Vagina (tissue), 2 donors: Measurements from ENCODE around the gene SOCS3. TPM values are rescaled to one million over a fixed set of nuclear protein-coding genes. Genes with fewer than 3 reads are reported as not detected.
A peak's percentile ranks its signal among the peaks of the same experiment; 100 is the strongest.

ENCODE experiments used
- DNase-seq, 2 donors: peaks; one replicate each; pipeline ENCODE4 v3.0.0-alpha.2; 2017; ENCODE audit errors: extremely low spot score in 2 of 2
- H3K27ac ChIP-seq: fragments of 200-600 bp; sonication (generic); one replicate; pipeline ENCODE4 v1.5.1; 2019
- H3K27me3 ChIP-seq: fragments of 200-600 bp; sonication (generic); one replicate; pipeline ENCODE4 v1.5.1; 2019
- H3K36me3 ChIP-seq, 2 donors: fragments of 200-600 bp; sonication (generic); one replicate each; pipeline ENCODE4 v1.5.1; 2017 to 2019
- H3K4me1 ChIP-seq: fragments of 200-600 bp; sonication (generic); one replicate; pipeline ENCODE4 v1.5.1; 2019
- H3K4me3 ChIP-seq, 2 donors: fragments of 200-600 bp; sonication (generic); 1 replicate in 1 of 2; 2 replicates in 1 of 2; pipeline ENCODE4 v1.5.1; 2016 to 2019
- H3K9me3 ChIP-seq: fragments of 200-600 bp; sonication (generic); one replicate; pipeline ENCODE4 v1.5.1; 2019
- POLR2A ChIP-seq, 2 donors: fragments of 450-650 bp; IDR thresholded peaks; one replicate each; pipeline ENCODE4 v1.6.1; 2017; ENCODE audit warnings: antibody characterized with exemption in 2 of 2, mild to moderate bottlenecking in 2 of 2, moderate library complexity in 2 of 2
- POLR2AphosphoS5 ChIP-seq, 2 donors: sonication (generic); formaldehyde crosslinking; IDR thresholded peaks; one replicate each; pipeline ENCODE4 v1.9.0; 2017; ENCODE audit warnings: antibody characterized with exemption in 2 of 2, mild to moderate bottlenecking in 2 of 2, low read depth in 1 of 2; ENCODE audit not compliant: insufficient read depth in 1 of 2
- intact Hi-C: fragments of 100-400 bp; cut with DNase I; formaldehyde crosslinking; loops from one replicate; pipeline ENCODE4 v1.15.1; 2023
- total RNA-seq: library from RNA; depleted of rRNA; stranded (reverse); fragments of >200 nt; gene quantifications from one replicate; pipeline ENCODE4 v1.2.3, GENCODE V29; 2016
- TF ChIP-seq, protein P1 (sequence below), 3 experiments: fragments of 450-650 bp in 2 of 3; fragments of 200-600 bp in 1 of 3; sonication (generic) in 1 of 3; IDR thresholded peaks; one replicate each; pipeline ENCODE4 v1.5.1; 2017 to 2019; ENCODE audit warnings: antibody characterized with exemption in 3 of 3, mild to moderate bottlenecking in 2 of 3, moderate library complexity in 2 of 3

SOCS3 gene, protein sequence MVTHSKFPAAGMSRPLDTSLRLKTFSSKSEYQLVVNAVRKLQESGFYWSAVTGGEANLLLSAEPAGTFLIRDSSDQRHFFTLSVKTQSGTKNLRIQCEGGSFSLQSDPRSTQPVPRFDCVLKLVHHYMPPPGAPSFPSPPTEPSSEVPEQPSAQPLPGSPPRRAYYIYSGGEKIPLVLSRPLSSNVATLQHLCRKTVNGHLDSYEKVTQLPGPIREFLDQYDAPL
- total RNA-seq: 173 TPM

DNA sequence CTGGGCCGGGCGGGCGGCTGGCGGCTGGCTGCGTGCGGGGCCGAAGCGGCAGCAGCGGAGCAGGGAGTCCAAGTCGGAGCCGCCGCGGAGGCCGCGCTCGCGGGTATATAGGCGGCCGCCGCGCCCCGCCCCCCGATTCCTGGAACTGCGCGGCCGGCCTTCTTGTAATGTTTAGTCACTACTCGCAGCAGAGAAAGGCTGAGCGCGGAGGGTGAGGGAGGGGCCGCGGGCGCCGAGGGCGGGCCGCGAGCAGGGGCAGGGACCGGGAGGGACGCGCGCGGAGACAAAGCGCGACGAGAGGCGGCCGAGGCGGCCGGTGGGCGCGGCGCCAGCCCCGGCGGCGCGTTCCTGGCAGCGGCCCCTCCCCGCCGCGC lies at the start of gene SOCS3:
Gene SOCS3 (minus strand): TSS at position 81 of the 374 bp plus-strand sequence. CDS start 982 bp downstream, outside the sequence.
- peak in 1 of 2 donors; percentile 98 for DNase-seq
- TF ChIP-seq POLR2A (IDR thresholded peaks at IDR 0.05) (peak; percentile 51 to 99), POLR2AphosphoS5 (IDR thresholded peaks at IDR 0.05; ENCODE audit: insufficient read depth in 1 of 2, low read depth in 1 of 2) (peak; percentile 80 to 82)
- TF ChIP-seq, protein P1, sequence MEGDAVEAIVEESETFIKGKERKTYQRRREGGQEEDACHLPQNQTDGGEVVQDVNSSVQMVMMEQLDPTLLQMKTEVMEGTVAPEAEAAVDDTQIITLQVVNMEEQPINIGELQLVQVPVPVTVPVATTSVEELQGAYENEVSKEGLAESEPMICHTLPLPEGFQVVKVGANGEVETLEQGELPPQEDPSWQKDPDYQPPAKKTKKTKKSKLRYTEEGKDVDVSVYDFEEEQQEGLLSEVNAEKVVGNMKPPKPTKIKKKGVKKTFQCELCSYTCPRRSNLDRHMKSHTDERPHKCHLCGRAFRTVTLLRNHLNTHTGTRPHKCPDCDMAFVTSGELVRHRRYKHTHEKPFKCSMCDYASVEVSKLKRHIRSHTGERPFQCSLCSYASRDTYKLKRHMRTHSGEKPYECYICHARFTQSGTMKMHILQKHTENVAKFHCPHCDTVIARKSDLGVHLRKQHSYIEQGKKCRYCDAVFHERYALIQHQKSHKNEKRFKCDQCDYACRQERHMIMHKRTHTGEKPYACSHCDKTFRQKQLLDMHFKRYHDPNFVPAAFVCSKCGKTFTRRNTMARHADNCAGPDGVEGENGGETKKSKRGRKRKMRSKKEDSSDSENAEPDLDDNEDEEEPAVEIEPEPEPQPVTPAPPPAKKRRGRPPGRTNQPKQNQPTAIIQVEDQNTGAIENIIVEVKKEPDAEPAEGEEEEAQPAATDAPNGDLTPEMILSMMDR (IDR thresholded peaks at IDR 0.05): no peak
- H3K4me3 ChIP-seq: peak within 1 kb of the TSS; percentile 57 to 81
- no peaks in the 10 kb centered on the region for H3K27me3 ChIP-seq
- peaks cover 37% of the 10 kb centered on the region for H3K4me1 ChIP-seq
- no peaks in the 10 kb centered on the region for H3K9me3 ChIP-seq
- peak within 1 kb of the TSS; percentile 94 for H3K27ac ChIP-seq
- no peaks in the 10 kb centered on the region for H3K36me3 ChIP-seq
- intact Hi-C loops: loop anchor here (2.0 kb wide), 1 partner anchor 45 kb away; no protein-coding TSS in a partner anchor

DNA sequence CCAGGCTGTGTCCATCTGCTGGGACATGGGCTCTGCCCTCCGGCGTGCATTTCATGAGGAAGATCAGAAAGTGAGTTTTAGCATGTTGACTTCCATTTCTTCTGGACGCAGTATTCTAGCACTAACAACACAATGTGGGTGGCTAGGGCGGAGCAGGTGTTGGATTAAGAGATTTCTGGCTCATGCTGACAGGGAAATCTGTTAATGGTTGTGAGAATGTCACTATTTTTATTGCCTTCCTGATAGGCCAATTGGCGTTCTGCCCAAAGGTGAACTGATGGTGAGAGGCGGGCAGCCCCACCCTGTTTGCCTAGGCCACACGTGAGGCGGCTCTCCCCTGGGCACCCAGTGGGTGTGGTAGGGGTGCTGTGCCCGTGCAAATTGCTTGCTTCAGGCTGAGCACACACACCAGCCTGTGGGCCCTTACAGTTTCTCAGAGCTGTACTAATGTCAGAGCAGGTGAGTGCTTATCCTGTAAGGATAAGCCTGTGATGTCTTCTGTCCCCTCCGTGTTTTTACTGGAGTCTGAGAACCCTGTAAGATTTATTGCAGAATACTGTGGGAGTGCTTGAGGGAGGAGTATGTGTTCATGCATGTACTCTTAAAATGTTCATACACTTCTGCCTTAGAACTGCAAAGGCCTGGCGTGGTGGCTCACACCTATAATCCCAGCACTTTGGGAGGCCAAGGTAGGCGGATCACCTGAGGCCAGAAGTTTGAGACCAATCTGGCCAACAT lies 49.5 kb upstream of the SOCS3 start:
- DNase-seq: no peak
- Histone ChIP-seq H3K9me3 (no peaks in the 10 kb centered on the region), H3K36me3 (peaks cover 0 to 20% of the 10 kb centered on the region in 2 donors), H3K4me3 (no peak overlapping the region), H3K27ac (no peak overlapping the region), H3K4me1 (peaks cover 44% of the 10 kb centered on the region), H3K27me3 (no peaks in the 10 kb centered on the region)
- intact Hi-C loops: no loop called here
- peak in 1 of 2 donors; percentile 27 for TF ChIP-seq POLR2AphosphoS5 (IDR thresholded peaks at IDR 0.05; ENCODE audit: insufficient read depth in 1 of 2, low read depth in 1 of 2)
- TF ChIP-seq, protein P1 (IDR thresholded peaks at IDR 0.05): no peak

DNA sequence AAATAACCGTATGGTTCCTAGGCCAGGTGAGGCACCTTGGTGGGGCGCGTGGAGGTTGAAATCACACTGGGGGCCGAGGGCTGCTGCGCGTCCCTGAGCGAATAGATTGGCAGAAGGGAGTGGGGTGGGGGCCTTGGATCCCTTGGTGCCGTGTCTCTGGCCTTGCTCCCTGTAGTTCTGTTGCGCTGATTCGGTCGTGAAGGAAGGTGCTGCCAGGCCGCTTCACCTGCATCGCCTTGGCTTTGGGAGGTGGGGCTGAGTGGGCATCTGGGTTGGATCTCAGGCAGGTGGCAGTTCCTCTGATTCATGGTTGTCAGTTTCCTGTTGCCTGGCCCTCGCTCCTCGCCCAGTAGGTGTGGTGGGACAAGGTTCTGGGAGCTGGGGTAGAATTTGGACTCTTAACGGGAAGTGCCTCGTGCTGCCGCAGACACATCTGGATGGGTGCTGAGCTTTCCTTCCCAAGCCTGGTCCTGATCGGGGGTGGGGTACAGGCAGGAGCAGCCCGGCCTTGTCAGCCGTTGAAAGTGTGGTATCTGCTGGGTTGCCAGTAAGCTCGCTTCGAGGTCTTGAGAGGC lies 48.7 kb upstream of the SOCS3 start:
- intact Hi-C loops: no loop called here
- DNase-seq: no peak
- no peaks in the 10 kb centered on the region for H3K27me3 ChIP-seq
- no peak overlapping the region for H3K27ac ChIP-seq
- TF ChIP-seq, protein P1 (IDR thresholded peaks at IDR 0.05): no peak
- TF ChIP-seq POLR2AphosphoS5 (IDR thresholded peaks at IDR 0.05; ENCODE audit: insufficient read depth in 1 of 2, low read depth in 1 of 2): no peak
- no peak for TF ChIP-seq POLR2A (IDR thresholded peaks at IDR 0.05)
- no peaks in the 10 kb centered on the region for H3K9me3 ChIP-seq
- no peak overlapping the region for H3K4me3 ChIP-seq
- H3K36me3 ChIP-seq: peaks cover 0 to 26% of the 10 kb centered on the region in 2 donors
- H3K4me1 ChIP-seq: peaks cover 36% of the 10 kb centered on the region

DNA sequence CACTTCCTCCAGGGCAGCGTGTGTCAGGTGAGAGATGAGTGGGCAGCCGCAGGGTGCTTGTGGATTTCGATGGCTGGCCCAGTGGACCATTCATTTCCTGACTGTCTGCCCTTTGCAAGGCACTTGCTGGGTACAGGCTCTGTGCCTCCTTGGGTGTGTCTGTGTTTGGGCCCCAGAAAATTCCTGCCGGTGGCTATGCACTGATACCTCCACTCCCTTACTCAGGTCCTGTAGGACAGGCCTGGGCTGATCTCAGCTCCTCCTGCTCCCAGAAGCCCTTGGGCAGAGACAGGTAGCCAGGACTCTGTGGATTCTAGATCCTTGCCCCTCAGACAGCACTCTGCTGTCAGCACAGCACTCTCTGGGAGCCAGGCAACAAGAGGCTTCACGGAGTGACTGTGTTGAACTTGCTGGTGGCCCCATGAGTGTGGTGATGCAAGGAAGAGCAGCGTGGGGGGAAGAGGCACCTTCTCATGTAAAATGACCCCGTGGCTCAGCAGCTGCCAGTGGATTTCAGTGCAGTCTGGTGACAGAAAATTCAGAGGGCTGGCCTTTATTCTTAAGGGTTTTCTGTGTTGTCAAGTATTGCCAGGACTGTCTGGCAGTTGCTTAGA lies 47.6 kb upstream of the SOCS3 start:
- DNase-seq: no peak
- no peak overlapping the region for H3K27ac ChIP-seq
- peaks cover 0 to 28% of the 10 kb centered on the region in 2 donors for H3K36me3 ChIP-seq
- TF ChIP-seq, protein P1 (IDR thresholded peaks at IDR 0.05): no peak
- TF ChIP-seq POLR2AphosphoS5 (IDR thresholded peaks at IDR 0.05; ENCODE audit: insufficient read depth in 1 of 2, low read depth in 1 of 2): no peak
- TF ChIP-seq POLR2A (IDR thresholded peaks at IDR 0.05): no peak
- intact Hi-C loops: no loop called here
- H3K27me3 ChIP-seq: no peaks in the 10 kb centered on the region
- no peaks in the 10 kb centered on the region for H3K9me3 ChIP-seq
- peaks cover 33% of the 10 kb centered on the region for H3K4me1 ChIP-seq
- no peak overlapping the region for H3K4me3 ChIP-seq
